Tibial nerve (tissue), 3 donors: Measurements from ENCODE around the gene NFIB.

Source experiments
- POLR2A ChIP-seq, 2 donors: fragments of 450-650 bp; IDR thresholded peaks; one replicate each; pipeline ENCODE4 v1.6.1; 2017; ENCODE audit warnings: antibody characterized with exemption in 2 of 2, mild to moderate bottlenecking in 2 of 2, moderate library complexity in 2 of 2
- TF ChIP-seq, protein P1 (sequence below), 5 experiments: fragments of 200-600 bp in 3 of 5; fragments of 450-650 bp in 2 of 5; sonication (generic) in 3 of 5; IDR thresholded peaks; one replicate each; pipeline ENCODE4 v1.5.1; 2016 to 2019; ENCODE audit warnings: antibody characterized with exemption in 5 of 5, mild to moderate bottlenecking in 3 of 5, moderate library complexity in 2 of 5

DNA sequence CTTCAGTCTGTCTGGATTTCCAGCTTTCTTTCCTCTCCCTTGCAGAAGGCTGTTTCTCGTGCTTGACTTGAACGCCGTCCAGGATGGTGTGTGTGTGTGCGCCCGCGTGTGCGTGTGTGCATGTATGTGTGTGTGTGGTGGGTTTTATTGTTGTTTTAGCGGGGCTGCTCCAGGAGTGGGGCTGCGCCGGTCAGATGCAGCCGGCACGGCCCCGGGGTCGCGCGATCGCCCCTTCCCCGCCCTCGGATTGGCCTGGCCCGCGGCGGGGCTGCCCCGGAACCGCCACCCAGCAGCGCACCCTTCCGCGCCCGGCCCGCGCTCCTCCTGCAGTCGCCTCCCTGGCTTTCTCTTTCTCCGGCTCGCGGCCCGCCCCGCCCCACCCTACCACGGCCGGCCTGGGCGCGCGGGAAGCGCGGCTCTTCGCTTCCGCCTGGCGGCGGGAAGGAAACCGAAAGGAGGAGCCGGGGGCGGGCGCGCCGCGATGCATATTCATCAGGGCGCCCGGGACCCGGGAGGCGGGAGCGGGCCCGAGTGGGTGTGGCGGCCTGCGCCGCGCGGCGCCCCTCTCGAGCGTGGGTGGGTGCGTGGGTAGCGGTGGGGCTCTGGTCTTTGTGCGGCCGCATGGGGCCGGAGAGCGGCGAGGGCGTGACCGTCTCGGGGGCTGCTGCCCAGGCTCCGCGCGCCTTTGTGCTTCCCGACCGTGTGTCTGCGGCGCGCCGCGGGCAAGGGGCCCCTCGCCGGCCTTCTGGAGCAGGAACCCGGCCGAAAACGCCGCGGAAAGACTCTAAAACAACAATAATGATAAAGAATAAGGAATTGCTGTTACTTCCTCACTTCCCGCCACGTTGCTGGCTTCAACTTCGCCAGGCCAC, 8.5 kb upstream of the NFIB start:
- TF ChIP-seq, protein P1, sequence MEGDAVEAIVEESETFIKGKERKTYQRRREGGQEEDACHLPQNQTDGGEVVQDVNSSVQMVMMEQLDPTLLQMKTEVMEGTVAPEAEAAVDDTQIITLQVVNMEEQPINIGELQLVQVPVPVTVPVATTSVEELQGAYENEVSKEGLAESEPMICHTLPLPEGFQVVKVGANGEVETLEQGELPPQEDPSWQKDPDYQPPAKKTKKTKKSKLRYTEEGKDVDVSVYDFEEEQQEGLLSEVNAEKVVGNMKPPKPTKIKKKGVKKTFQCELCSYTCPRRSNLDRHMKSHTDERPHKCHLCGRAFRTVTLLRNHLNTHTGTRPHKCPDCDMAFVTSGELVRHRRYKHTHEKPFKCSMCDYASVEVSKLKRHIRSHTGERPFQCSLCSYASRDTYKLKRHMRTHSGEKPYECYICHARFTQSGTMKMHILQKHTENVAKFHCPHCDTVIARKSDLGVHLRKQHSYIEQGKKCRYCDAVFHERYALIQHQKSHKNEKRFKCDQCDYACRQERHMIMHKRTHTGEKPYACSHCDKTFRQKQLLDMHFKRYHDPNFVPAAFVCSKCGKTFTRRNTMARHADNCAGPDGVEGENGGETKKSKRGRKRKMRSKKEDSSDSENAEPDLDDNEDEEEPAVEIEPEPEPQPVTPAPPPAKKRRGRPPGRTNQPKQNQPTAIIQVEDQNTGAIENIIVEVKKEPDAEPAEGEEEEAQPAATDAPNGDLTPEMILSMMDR (IDR thresholded peaks at IDR 0.05) = peak; percentile 56 to 92 (median 85)
- TF ChIP-seq POLR2A (IDR thresholded peaks at IDR 0.05) = peak; percentile 26 to 59
